Calu3 (cell line): ENCODE data around the gene FAF1. TPM values are rescaled to one million over a fixed set of nuclear protein-coding genes. Genes with fewer than 3 reads are reported as not detected.

Experiments
- BruUV-seq: library from RNA; stranded (reverse); fragments of 400-500 nt; replicated peaks from 2 replicates; lab custom pipeline; 2021; lab: Mats Ljungman, UMichigan
- CTCF ChIA-PET: fragments of 300-600 bp; sonication (Branson Sonifier 250); formaldehyde crosslinking; loops from one replicate; lab custom pipeline; 2022; ENCODE audit warnings: antibody characterized with exemption; lab: Charles Lee
- DNase-seq: peaks from one replicate; pipeline ENCODE4 v3.0.0; 2022
- H3K27ac Mint-ChIP-seq: one replicate; pipeline ENCODE4 v1.8.0; 2022; ENCODE audit warnings: mixed read lengths; ENCODE audit not compliant: unreplicated experiment
- H3K27me3 Mint-ChIP-seq: one replicate; pipeline ENCODE4 v1.8.0; 2022; ENCODE audit warnings: mixed read lengths; ENCODE audit not compliant: unreplicated experiment
- H3K36me3 Mint-ChIP-seq: one replicate; pipeline ENCODE4 v1.8.0; 2022; ENCODE audit warnings: mild to moderate bottlenecking, moderate library complexity, mixed read lengths; ENCODE audit not compliant: insufficient read depth, unreplicated experiment
- H3K4me1 Mint-ChIP-seq: one replicate; pipeline ENCODE4 v1.8.0; 2022; ENCODE audit warnings: mild to moderate bottlenecking, low read depth, mixed read lengths; ENCODE audit not compliant: unreplicated experiment
- H3K4me3 Mint-ChIP-seq: one replicate; pipeline ENCODE4 v1.8.0; 2022; ENCODE audit warnings: mild to moderate bottlenecking, low read depth, moderate library complexity, mixed read lengths; ENCODE audit not compliant: unreplicated experiment
- H3K9me3 Mint-ChIP-seq: one replicate; pipeline ENCODE4 v1.8.0; 2022; ENCODE audit warnings: low read depth, mixed read lengths; ENCODE audit not compliant: unreplicated experiment
- intact Hi-C: fragments of 100-400 bp; cut with micrococcal nuclease; formaldehyde crosslinking; loops from one replicate; pipeline ENCODE4 v1.10.0; 2022; ENCODE audit not compliant: unreplicated experiment
- total RNA-seq: library from RNA; stranded (reverse); gene quantifications from 2 replicates; pipeline ENCODE4 v1.2.3, GENCODE V29; 2022
- TF ChIP-seq, protein P1 (sequence below): fragments of 200-600 bp; IDR thresholded peaks from one replicate; pipeline ENCODE4 v1.8.0; 2022; ENCODE audit warnings: antibody characterized with exemption; ENCODE audit not compliant: unreplicated experiment

FAF1 gene
- total RNA-seq, 1 experiment from 2014 or later: 104 TPM

GRCh38 chr1:50859657-50860056 is 100.4 kb downstream of the FAF1 start:
- TF ChIP-seq, protein P1, sequence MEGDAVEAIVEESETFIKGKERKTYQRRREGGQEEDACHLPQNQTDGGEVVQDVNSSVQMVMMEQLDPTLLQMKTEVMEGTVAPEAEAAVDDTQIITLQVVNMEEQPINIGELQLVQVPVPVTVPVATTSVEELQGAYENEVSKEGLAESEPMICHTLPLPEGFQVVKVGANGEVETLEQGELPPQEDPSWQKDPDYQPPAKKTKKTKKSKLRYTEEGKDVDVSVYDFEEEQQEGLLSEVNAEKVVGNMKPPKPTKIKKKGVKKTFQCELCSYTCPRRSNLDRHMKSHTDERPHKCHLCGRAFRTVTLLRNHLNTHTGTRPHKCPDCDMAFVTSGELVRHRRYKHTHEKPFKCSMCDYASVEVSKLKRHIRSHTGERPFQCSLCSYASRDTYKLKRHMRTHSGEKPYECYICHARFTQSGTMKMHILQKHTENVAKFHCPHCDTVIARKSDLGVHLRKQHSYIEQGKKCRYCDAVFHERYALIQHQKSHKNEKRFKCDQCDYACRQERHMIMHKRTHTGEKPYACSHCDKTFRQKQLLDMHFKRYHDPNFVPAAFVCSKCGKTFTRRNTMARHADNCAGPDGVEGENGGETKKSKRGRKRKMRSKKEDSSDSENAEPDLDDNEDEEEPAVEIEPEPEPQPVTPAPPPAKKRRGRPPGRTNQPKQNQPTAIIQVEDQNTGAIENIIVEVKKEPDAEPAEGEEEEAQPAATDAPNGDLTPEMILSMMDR: no peak
- no peak for DNase-seq
- H3K4me3 Mint-ChIP-seq: no peak overlapping the region
- no peaks in the 10 kb centered on the region for H3K27me3 Mint-ChIP-seq
- intact Hi-C loops: no loop called here
- no TSS peak for BruUV-seq
- no peaks in the 10 kb centered on the region for H3K36me3 Mint-ChIP-seq
- no peak overlapping the region for H3K27ac Mint-ChIP-seq
- H3K4me1 Mint-ChIP-seq: peaks cover 10% of the 10 kb centered on the region
- CTCF ChIA-PET: no interaction called here
- peaks cover 20% of the 10 kb centered on the region for H3K9me3 Mint-ChIP-seq

DNA sequence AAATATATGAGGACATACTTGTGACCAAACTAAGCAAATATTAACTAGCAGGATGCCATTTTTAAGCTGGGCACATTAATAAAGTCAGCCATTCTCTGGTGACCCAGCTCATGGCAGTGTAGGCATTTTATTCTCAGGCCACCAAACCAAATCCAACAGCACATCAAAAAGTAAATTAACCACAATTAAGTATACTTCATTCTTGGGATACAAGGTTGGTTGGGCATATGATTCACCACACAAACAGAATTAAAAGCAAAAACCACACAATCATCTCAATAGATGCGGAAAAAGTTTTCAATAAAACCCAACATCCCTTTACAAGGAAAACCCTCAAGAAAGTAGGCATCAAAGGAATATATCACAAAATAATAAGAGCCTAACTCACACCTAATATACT is 101.3 kb downstream of the FAF1 start:
- Mint-ChIP-seq H3K4me3 (no peak overlapping the region), H3K36me3 (no peaks in the 10 kb centered on the region), H3K27ac (no peak overlapping the region), H3K27me3 (no peaks in the 10 kb centered on the region), H3K4me1 (peaks cover 15% of the 10 kb centered on the region), H3K9me3 (peaks cover 20% of the 10 kb centered on the region)
- intact Hi-C loops: no loop called here
- BruUV-seq: no TSS peak
- no peak for DNase-seq
- CTCF ChIA-PET: no interaction called here
- TF ChIP-seq, protein P1: no peak

DNA sequence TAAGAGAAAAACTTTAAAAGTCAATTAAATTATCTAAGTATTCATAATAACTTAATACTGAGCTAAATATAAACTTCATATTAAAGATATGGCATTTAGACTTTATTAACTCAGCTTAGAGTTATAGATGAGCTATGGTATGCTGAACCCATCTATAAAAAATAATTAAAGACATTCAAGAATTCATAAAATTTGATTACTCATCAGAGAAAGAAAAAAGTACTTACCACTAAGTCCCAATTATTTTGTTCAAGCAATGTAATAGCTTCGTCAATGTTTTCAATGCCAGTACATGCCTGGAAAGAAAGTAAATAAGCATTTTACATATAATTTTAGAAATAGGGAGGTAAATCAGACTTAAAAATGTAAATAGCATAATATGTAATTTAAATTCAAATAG is 102.4 kb downstream of the FAF1 start:
- H3K9me3 Mint-ChIP-seq: peaks cover 17% of the 10 kb centered on the region
- intact Hi-C loops: no loop called here
- no peaks in the 10 kb centered on the region for H3K27me3 Mint-ChIP-seq
- CTCF ChIA-PET: no interaction called here
- H3K4me1 Mint-ChIP-seq: peaks cover 26% of the 10 kb centered on the region
- no peak overlapping the region for H3K27ac Mint-ChIP-seq
- TF ChIP-seq, protein P1: no peak
- H3K4me3 Mint-ChIP-seq: no peak overlapping the region
- no peak for DNase-seq
- no TSS peak for BruUV-seq
- H3K36me3 Mint-ChIP-seq: no peaks in the 10 kb centered on the region

DNA sequence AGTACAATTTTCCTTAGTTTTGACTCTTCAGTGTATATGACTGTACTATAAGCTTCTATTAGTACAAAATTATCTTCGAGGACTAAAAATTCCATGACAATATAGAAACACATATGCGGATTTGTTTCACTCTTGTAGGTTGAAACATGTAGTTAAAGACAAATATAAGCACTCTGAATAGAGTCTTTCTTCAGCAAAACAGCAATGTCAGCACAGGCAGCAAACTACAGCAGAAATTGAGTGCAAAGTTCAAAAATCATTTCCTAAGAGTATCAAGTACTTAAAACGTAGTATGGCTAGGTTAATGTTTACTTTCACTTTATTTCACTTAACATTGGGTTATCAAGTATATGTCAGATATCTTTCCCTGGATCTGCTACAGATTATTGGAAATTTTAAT is 106.7 kb downstream of the FAF1 start:
- no TSS peak for BruUV-seq
- no peak for DNase-seq
- intact Hi-C loops: loop anchor here (5.0 kb wide), 1 partner anchor 81 kb away; no protein-coding TSS in a partner anchor
- no peak overlapping the region for H3K27ac Mint-ChIP-seq
- no peaks in the 10 kb centered on the region for H3K36me3 Mint-ChIP-seq
- TF ChIP-seq, protein P1: no peak
- H3K4me1 Mint-ChIP-seq: peaks cover 26% of the 10 kb centered on the region
- CTCF ChIA-PET: no interaction called here
- no peaks in the 10 kb centered on the region for H3K9me3 Mint-ChIP-seq
- no peaks in the 10 kb centered on the region for H3K27me3 Mint-ChIP-seq
- no peak overlapping the region for H3K4me3 Mint-ChIP-seq
